CD4-positive, alpha-beta T cell treated with Interleukin-15 for 4 hours (primary cell): ENCODE results near the gene ACTG1.

Experiments used
- DNase-seq: peaks from one replicate; pipeline ENCODE4 v3.0.0-alpha.2; 2020; ENCODE audit warnings: low spot score

Gene ACTG1

DNA sequence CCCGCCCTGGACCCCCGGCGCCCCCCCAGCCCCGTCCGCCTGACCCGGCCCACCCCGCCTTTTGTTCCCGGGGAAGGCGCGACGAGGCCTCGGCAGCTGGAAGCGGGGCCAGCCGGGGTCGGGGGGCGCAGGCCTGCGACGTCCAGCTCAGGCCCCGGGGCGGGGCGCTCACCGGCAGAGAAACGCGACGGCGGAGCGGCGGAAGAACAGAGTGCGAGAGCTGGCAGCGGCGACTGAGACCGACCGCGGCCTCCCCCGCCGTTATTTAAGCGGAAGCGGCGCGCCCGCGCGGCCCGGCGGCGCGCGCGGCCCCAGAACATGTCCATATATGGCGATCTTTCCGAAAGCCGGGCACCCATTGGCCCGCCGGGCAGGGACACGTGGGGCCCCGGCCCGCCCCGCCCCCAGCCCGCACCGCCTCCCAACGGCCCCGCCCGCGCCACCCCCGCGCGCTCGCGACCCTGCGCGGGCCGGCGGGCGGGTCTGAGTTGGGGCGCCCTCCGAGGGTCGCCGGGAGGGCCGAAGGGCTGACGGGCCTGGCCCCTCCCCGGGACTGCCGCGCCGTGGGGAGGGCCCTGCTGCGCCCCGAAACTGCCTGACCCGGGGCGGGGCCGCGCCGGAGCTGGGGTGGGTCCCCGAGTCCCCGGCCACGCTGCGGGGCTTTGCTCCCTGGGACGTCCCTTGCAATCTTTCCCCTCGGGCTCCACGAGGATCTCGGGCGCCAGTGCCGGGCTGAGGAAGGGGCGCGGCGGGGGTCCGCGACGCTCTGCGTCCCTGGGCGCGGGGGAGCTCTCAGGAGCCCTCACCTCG lies at the start of gene ACTG1:
Gene ACTG1, minus strand, starts transcription at position 238 of the 810 bp plus-strand sequence. CDS start 445 bp downstream, outside the sequence.
- peak; percentile 94 for DNase-seq

DNA sequence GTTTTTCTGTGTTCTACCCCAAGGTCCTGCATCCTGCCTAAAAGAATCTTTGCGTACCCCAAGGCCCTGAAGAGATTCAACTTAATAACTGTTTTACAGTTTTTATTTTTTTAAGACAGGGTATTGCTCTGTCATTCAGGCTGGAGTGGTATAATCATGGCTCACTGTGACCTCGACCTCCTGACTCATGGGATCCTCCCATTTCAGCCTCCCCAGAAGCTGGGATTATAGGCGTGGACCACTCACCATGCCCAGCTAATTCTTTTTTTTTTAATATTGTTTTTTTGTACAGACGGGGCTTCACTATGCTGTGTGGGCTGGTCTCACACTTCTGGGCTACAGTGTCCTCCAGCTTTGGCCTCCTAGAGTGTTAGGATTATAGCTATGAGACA lies 48.9 kb upstream of the ACTG1 start:
- DNase-seq = no peak

DNA sequence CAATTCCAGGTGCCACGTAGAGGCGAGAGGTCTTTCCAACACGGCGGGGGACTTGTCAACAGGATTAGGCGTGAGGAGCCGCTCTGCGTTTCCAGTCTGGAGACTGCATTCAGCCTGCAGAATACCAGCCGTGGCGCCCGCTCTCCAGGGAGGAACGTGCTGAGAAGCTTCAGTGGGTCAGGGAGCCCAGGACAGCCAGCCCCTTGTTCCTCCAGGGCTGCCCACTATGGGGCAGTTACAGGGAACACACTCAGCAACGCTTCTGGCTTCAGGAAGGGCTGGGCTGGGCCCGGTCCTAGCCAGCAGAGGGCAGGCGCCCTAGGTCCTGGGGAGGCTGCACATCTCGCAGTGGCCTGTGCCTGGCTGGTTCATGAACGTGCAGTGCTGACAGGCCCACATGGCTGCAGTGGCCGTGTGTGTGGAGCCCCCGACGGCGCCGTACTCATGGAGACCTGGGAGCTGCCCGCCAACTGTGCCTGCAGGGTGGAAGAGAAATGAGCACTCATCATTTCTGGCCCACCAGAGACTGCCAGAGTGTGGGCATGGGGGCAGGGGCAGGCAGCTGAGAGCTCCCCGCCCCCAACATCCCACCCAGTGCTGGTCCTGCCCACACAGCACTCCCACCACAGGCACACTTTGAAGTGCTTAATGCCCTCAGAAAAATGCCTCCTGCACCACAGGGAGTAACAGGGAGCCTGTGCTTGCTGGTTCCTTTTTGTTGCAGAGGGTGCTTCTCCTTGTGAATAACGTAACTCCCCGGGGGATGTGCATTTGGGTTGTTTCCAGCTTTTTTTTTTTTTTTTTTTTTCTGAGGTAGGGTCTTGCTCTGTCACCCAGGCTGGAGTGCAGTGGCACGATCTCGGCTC lies 46.6 kb upstream of the ACTG1 start:
- DNase-seq = no peak

DNA sequence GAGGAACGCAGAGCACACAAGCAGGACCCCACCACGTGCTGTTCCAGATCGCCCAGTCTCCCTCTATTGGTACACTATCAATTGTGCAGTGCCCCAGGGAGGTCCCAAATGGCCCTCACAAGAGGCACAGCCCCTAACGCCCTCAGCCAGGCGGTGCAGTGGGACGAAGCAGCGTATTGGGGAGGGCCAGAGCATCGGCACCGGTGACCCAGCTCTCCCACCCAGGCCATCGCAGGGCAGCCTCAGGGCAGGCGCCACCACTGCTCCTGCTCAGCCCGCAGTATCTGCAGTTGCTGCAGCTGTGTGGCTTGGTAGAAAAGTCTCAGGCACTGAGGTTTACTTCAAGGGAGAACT lies 45.5 kb upstream of the ACTG1 start:
- no peak for DNase-seq

DNA sequence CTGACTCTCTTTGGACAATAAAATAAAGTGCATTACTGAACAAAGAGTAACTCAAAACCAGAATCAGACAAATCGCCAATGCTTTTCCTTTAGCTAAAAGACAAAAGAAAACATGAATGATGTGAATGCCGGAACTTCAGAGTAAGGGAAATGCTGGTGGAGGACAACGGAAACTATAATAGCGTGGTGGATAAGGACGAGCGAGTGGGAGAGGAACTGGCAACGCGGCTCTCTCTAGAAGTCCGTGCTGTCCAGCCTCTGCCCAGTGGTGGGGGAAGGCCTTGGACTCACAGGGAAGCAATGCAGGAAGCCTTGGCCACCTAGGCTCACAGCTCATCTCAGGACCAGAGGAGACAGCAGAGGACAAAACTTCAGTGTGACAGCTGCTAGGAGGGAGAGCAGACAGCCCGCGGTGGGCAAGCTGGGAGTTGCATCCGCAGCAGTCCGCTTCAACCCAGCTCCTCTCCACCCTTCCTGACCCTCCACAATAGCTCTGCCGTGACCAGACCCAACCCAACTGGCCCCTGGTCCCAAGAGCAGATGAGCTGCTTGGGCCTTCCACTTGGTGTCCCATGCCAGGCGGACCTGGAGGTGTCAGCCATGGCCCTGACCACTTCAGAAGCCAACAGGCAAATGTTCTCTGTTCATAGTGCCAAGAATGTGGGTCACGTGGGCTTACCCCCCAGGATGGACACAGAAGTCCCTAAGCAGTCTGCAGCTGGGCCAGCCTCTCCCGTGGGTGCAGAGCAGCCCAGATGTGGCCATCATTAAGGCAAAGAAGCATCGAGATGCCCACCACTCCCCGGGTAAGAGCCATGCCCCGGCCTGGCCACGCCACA lies 44.9 kb upstream of the ACTG1 start:
- no peak for DNase-seq

DNA sequence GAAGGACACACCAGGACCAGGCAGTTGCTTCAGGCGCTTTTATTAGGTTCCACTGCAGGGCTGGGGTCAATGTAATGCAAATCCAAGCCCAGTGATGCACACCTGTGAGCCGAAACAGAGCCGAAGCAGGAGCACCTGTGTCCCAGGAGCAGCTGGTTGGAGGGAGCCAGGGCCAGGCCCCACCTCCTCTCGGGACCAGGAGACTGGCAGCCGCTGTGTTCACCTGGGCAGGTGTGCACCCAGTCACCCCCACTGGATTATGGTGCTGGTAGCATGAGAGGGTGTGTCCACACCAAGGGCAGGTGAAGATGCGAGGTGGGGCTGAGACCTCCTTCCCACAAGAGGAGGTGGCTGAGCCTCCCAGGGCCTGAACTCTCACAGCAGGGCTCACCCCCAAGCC lies 44.3 kb upstream of the ACTG1 start:
- DNase-seq = no peak

DNA sequence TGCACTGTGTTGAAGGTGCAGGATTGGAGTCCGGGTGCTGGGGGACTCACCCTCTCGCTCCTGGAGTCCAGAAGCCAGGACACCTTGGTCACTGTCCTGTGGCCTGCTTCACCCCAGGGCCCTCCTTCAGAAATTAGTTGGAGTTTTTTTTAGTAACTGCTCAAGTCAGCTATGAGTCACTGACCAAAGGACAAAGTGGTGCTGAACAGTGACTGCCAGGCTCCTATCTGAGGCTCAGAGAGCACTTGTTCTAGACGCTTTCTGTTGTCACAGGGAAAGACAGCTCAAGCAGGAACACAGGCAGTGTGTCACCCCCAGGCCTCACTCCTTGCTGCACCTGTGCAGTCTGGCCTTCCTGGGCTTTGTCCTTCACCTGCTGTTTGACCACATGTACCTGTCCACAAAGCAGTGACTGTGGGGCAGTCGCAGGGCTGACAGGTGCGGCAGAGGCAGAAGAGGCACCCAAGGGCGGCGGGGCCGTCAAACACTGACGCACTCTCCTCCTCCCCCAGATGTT lies 43.6 kb upstream of the ACTG1 start:
- DNase-seq = no peak

DNA sequence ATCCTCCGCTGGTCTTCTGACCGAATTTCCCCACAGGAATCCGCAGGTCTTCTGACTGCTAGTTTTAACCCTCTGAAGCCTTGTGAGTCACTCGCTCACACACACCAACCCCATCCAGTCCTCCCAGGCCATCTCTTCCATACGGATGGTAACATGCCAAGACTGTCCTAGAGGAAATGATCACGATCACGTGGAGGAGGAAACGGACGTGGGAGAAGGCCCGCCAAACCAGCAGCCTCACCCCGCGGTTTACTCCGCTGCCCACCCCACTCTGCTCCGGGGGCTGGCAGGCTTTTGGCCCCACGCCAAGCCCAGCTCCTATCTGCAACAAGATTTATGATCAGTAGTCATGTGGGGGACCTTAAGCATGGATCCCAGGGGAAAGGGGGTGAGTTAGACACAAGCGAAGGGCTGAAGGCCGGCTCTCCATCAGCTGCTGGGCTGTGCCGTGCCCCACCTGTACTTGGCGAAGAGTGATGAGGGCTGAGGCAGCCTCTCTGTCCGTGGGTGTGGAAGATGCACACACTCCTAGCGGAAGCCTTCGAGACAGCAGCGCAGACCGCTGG lies 41.1 kb upstream of the ACTG1 start:
- DNase-seq = no peak

DNA sequence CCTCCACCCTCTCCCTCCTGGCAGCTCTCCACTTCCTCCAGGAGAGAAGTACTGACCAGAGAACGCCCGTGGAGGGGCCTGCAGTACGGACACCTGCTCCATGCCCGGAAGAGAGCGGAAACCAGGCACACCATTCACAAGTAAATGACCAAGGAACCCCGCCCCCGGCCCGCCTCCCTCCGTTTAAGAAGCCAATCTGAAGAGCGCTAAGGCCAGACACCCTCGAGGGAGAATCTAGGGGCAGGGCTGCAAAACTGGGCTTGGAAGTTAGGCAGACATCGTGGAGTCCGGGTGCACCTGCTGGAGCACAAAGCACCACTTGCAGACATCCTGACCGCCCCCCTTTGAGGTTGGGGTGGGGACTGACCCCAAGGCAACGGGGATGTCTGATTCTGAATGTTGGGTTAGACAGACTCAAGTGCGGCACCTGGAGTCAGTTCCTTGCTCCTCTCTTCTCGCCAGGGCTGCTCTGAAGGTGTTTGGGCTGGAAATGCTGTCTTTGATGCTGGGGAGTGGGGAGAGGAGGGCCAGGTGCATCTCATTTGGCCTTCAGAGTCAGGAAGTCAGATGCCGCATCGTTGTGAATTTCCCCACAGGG lies 40.5 kb upstream of the ACTG1 start:
- DNase-seq = peak; percentile 69

DNA sequence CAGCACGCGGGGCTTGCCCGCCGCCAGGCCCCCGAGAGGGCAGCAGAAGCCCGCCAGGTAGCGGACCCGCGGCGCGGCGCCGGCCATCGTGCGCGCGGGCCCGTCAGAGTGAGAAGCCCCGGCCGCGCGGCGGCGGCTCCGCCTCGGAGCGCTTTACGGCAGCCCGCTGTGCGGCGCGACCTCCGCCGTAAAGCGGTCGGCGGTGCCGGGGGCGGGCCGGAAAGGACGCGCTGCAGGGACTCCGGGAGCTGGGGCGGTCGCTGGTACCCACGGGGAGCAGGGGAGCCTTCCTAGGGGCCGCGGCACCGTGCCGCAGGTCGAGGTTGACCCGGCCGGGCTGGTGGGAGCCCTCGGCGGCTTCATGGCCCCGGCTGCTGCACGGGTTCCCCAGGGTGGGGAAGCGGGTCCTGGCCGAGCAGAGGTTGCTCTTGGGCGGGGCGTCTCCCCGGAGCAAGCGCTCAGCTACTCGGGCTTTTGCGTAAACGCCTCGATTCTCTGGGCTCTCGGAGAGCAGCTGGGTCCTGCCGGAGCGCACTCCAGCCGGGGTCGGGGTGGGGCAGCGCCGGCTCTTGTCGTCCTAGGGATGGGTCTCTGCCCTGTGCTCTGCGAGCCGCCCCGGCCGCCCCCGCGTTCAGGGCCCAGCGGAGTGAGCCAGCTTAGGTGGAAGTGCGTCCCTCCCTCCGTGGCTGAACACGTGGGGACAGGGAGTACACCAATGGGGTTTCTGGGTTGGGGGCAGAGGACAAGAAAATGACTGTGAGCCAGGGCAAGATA lies 39.8 kb upstream of the ACTG1 start, which contains the start of gene FAAP100:
Gene FAAP100, minus strand, starts transcription at position 110 of the 774 bp plus-strand sequence. Its CDS starts 23 bp downstream, at position 87.
- peak; percentile 80 for DNase-seq

DNA sequence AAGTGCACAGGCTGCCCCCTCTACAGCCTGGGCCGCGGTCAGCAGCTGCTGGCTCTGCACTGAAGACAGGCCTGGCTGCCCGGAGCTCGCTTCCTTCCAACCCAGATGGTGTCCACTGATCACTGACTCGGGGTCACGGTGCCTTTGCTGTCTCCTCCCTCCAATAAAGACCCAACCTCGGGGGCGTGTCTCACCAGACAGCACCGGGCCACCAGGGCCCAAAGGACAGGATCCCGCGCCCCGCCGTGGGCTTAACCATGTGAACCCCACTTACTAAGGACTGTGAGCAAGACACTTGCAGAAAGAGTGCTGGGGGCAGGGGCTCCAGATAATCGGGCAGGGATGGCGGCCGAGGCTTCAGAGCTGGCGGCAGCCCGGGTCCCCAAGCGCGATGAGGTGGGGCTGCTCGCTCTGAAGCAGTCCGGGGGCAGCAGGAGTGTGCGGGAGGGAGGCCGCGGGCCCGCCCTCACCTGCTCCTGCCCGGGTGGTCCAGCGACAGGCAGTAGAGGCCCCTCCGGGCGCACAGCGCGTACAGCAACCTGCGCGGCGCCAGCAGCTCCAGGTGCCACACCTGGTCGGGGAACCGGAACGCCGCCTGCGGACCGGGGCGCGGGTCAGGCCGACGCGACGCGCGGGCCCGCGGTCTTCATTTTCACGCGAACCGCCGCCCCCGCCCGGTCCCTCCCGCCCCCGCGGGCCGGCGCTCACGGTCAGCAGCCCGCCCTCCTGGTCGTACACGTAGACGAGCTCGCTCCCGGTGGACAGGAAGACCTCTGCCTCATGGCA lies 39.1 kb upstream of the ACTG1 start:
- DNase-seq = peak; percentile 6

DNA sequence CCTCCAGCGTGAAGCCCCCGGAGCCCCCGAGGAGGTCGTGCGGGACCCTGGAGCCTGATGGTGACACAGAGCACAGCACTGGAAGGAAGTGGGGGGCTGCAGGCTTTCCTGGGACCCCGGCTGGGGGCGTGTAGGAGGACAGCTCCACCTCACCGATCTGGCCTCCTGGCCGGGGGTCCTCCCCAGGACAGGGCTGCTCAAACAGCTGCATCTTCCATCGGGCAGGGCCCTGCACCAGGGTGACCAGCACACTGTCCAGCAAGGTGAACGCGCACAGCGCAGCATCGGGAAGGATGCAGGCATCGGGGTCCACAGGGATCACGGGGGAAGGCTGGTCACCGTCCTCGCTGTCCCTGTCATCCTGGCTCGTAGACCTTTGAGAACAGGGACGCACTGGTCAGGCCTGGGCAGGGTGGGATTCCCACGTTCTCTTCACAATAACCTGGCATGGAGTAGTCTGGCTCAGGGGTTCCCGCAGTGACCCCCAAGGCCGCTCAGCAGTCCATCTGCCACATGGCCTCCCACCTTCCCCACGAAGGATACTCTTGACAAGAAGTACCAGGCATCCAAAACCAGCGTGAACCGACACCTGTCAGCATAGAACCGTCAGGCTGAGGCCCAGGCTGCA lies 38.3 kb upstream of the ACTG1 start:
- no peak for DNase-seq

DNA sequence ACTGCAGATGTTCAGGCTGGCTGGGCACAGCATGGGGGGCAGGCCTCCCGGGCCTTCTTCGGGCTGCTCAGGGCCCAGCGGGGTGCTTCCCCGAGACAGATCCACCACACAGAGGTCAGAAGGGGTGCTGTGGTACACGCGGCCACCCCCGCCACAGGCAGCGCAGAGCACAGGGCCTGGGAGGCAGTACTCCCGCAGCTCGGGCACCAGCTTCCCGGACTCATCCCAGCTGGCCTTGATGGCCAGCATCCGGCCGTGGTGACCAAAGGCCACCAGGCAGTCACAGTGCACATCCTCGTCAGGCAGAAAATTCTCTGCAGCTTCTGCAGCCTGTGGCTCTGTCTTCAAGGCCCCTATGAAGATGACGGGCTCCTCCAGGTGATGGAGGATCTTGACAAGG lies 37.7 kb upstream of the ACTG1 start:
- no peak for DNase-seq

DNA sequence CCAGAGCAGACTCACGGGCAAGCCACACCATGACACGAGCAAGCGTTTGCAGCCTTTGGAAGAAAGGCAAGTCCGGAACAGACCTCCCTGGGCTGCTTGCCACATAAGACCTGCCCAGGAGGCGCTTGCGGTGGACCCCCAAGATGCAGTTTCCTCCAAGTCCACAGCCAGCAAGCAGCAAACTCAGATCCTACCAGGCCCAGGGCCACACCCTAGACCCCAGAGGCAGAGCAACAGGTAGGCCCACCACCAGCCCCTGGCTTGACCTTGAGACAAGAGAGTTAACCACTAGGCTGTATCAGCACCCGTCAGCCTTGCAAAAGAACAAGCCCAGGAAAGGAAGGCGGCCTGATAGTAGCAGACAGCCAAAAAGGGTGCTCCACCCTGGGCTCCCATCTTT lies 37.2 kb upstream of the ACTG1 start:
- DNase-seq = no peak

DNA sequence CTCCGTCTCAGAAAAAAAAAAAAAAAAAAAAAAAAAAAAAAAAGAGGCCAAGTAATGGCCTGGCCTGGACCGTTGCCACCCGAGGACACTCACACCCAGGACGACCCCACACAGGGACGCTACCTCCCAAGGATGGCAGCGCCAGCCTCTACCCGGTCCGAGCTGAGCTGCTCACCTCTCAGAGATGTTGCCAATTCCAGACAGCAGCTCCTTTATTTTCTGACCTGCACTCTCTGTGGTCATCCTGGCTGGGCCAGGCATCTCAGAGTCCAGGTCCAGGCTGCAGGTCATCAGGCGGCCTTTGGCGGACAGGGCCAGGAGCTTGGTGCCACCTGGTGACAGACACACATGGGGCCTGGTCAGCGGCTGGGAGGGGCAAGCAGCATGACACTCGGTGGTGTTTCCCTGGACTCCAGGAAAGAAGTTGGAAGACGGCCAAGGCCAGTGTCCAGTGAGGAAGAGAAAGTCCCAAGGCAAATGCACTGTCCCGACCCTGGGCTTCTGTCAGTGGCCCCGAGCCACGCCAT lies 36.5 kb upstream of the ACTG1 start:
- DNase-seq = no peak

DNA sequence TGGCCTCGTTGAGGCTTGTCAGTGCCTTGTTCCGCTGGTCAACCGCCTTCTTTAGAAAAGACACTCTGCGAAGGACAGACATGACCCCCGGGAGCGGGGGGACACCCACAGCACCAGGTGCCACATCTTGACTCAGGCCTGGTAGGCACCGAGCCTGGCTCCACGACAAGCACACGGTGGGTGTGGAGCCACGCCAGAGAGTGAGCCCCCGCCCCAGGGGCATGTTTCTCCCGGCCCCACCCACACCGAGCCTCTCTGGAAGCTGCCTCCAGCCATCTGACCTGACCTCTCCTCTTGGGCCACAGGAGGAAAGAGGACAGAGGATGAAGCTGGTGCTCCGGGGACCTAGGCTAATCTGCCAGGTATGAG lies 35.0 kb upstream of the ACTG1 start:
- no peak for DNase-seq

DNA sequence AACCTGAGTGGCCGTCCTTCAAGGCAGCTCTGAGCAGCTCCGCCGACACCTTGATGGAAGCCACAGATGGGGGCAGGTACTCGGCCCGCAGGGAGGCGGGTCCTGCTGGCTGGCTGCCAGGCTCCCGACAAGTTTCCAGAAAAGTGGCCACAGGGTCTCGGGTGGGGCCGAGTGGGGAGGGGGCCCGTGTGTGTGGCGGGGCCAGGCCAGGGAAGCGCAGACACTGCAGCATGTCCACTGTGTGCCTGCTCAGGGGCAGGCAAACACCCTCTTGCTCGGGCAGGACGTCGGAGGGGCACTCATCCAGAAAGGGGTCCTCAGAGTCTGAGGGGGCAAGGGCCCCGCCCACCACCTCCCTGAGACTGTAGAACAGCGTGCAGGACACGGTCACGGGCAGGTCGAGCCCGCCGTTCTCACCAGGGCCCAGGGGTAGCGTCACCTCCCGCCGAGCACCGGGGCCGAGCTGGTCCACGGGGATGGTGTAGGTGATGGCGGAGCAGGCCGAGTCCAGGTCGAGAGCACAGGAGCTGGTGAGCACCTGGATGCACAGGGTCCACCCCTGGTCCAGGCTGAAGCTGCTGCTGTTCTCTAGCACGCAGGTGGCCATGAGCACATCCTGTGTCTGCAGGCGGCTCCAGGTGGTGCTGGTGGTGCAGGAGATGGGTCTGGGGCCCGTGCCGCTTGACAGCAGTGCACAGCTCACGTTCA lies 34.5 kb upstream of the ACTG1 start:
- no peak for DNase-seq
